Measurements from ENCODE around the gene POFUT2.

The POFUT2 gene

DNA sequence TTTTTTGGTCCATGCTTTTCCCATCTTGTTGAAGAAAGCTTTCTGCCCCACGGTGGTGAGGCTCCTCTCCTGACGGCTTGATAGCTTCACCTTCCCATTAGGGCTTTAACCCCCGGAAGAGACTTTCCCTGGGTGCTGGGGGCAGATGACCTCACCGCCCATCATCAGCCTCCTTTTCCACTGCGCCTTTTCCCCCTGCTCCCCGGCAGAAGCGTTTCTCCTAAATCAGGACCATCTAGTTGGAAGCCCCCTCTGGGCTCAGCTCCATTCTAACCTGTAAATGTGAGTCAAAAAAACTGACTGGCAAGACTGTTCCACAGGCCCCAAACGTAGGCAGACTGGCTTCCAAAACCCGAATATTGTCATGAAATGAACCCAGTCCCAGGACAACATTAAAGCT is 6.7 kb downstream of the POFUT2 start:
- 92 to 94% methylated on average over 9 of the region's 9 CpGs for WGBS, 2 experiments
- Histone ChIP-seq H3K27me3 (ENCODE audit: control insufficient read depth, insufficient read depth, low read length, poor library complexity, severe bottlenecking) (no peaks in the 10 kb centered on the region), H3K27ac (ENCODE audit: insufficient read depth, low read depth, low read length, poor library complexity, severe bottlenecking) (no peak overlapping the region), H3K4me3 (ENCODE audit: insufficient read depth, low read depth, low read length) (no peak overlapping the region), H3K4me1 (ENCODE audit: control insufficient read depth, insufficient read depth, low read length) (no peaks in the 10 kb centered on the region), H3K9me3 (ENCODE audit: control insufficient read depth, low read length) (no peaks in the 10 kb centered on the region), H3K36me3 (ENCODE audit: control insufficient read depth, insufficient read depth, low read length) (peaks cover 58% of the 10 kb centered on the region)

GRCh38 chr21:45280178-45280821 is 7.4 kb downstream of the POFUT2 start:
- no peaks in the 10 kb centered on the region for H3K9me3 ChIP-seq (ENCODE audit: control insufficient read depth, low read length)
- H3K27me3 ChIP-seq (ENCODE audit: control insufficient read depth, insufficient read depth, low read length, poor library complexity, severe bottlenecking): no peaks in the 10 kb centered on the region
- H3K27ac ChIP-seq (ENCODE audit: insufficient read depth, low read depth, low read length, poor library complexity, severe bottlenecking): no peak overlapping the region
- H3K4me3 ChIP-seq (ENCODE audit: insufficient read depth, low read depth, low read length): no peak overlapping the region
- 95 to 97% methylated on average over 28 of the region's 28 CpGs for WGBS, 2 experiments
- no peaks in the 10 kb centered on the region for H3K4me1 ChIP-seq (ENCODE audit: control insufficient read depth, insufficient read depth, low read length)
- peaks cover 62% of the 10 kb centered on the region for H3K36me3 ChIP-seq (ENCODE audit: control insufficient read depth, insufficient read depth, low read length)

- 95 to 97% methylated on average over 25 of the region's 25 CpGs for WGBS, 2 experiments
- H3K4me3 ChIP-seq (ENCODE audit: insufficient read depth, low read depth, low read length): no peak overlapping the region
- no peaks in the 10 kb centered on the region for H3K9me3 ChIP-seq (ENCODE audit: control insufficient read depth, low read length)
- H3K4me1 ChIP-seq (ENCODE audit: control insufficient read depth, insufficient read depth, low read length): no peaks in the 10 kb centered on the region
- H3K36me3 ChIP-seq (ENCODE audit: control insufficient read depth, insufficient read depth, low read length): peaks cover 62% of the 10 kb centered on the region
- H3K27ac ChIP-seq (ENCODE audit: insufficient read depth, low read depth, low read length, poor library complexity, severe bottlenecking): no peak overlapping the region
- H3K27me3 ChIP-seq (ENCODE audit: control insufficient read depth, insufficient read depth, low read length, poor library complexity, severe bottlenecking): no peaks in the 10 kb centered on the region
These were observed 8.1 kb downstream of the POFUT2 start for GRCh38 chr21:45279446-45280177.

- Histone ChIP-seq H3K4me3 (ENCODE audit: insufficient read depth, low read depth, low read length) (no peak overlapping the region), H3K36me3 (ENCODE audit: control insufficient read depth, insufficient read depth, low read length) (peaks cover 60% of the 10 kb centered on the region), H3K9me3 (ENCODE audit: control insufficient read depth, low read length) (no peaks in the 10 kb centered on the region), H3K27ac (ENCODE audit: insufficient read depth, low read depth, low read length, poor library complexity, severe bottlenecking) (no peak overlapping the region), H3K27me3 (ENCODE audit: control insufficient read depth, insufficient read depth, low read length, poor library complexity, severe bottlenecking) (no peaks in the 10 kb centered on the region), H3K4me1 (ENCODE audit: control insufficient read depth, insufficient read depth, low read length) (no peaks in the 10 kb centered on the region)
- WGBS, 2 experiments: 96 to 97% methylated on average over 26 to 27 of the region's 27 CpGs
These were observed 9.4 kb downstream of the POFUT2 start for GRCh38 chr21:45278156-45278911.

DNA sequence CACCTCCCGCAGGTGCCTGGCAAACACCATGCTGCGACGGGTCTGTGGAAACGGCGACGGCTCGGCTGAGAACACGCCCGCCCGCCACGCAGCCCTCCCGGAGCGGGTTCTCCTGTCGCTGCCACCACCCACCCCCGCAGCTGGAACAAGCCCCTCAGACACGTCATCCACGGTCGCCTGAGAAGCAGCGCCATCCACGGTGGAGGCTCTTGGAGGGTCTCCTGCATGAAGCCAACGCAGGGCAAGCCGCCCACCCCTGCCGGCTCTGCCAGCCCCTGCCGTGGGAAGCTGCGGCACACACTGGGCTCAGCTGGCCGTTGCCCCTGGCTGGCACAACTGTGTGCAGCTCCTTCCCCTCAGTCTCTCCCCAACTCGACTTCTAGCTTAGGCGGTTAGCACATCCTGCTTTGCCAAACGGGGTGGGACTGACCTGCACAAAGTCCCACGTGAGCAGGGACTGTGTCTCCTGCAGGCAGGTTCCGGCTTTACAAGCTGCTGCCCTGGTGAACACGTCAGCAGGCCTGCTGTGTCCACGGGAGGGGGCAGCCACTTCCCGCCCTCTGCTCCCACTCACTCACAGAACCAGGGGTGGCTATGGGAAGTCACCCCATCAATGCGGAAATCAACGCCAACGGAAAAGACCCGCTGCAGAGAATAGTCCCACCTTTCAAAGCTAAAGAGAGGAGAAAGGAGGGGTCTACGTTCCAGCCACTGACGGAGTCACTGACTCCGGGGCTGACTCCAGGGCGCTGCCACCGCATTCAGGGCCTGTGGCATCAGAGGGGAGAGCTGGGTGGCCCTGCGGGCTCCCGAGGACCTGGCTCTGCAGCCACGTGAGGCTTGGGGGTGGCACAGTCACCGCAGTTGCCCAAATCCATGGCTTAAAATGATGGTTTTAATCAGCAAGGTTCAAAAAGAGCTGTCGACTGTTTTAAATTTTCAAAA is 10.3 kb downstream of the POFUT2 start:
- H3K4me1 ChIP-seq (ENCODE audit: control insufficient read depth, insufficient read depth, low read length): no peaks in the 10 kb centered on the region
- no peak overlapping the region for H3K27ac ChIP-seq (ENCODE audit: insufficient read depth, low read depth, low read length, poor library complexity, severe bottlenecking)
- no peaks in the 10 kb centered on the region for H3K27me3 ChIP-seq (ENCODE audit: control insufficient read depth, insufficient read depth, low read length, poor library complexity, severe bottlenecking)
- H3K9me3 ChIP-seq (ENCODE audit: control insufficient read depth, low read length): no peaks in the 10 kb centered on the region
- WGBS, 2 experiments: 95 to 96% methylated on average over 48 of the region's 48 CpGs
- no peak overlapping the region for H3K4me3 ChIP-seq (ENCODE audit: insufficient read depth, low read depth, low read length)
- peaks cover 59% of the 10 kb centered on the region for H3K36me3 ChIP-seq (ENCODE audit: control insufficient read depth, insufficient read depth, low read length)

DNA sequence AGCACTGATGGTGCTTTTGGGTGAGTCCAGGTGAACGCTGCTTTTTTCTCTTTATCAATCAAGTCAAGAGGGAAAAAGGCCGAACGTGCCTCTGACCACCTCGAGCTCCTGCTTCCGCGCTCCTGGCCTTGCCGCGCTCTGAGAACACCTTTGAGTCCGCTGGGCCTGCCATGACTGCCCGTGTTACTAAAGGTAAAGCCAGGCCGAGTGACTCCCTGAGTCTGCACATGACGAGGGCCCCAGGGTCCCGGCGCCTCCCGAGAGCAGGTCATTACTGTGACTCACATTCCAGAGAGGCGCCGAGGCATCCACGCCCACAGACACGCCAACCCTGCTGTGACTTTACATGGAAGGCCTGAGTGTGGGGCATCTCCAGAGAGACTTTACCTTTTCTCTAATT is 11.1 kb downstream of the POFUT2 start:
- Histone ChIP-seq H3K4me3 (ENCODE audit: insufficient read depth, low read depth, low read length) (no peak overlapping the region), H3K4me1 (ENCODE audit: control insufficient read depth, insufficient read depth, low read length) (no peaks in the 10 kb centered on the region), H3K9me3 (ENCODE audit: control insufficient read depth, low read length) (no peaks in the 10 kb centered on the region), H3K27ac (ENCODE audit: insufficient read depth, low read depth, low read length, poor library complexity, severe bottlenecking) (no peak overlapping the region), H3K36me3 (ENCODE audit: control insufficient read depth, insufficient read depth, low read length) (peaks cover 57% of the 10 kb centered on the region), H3K27me3 (ENCODE audit: control insufficient read depth, insufficient read depth, low read length, poor library complexity, severe bottlenecking) (no peaks in the 10 kb centered on the region)
- WGBS, 2 experiments: 95% methylated on average over 19 of the region's 19 CpGs

DNA sequence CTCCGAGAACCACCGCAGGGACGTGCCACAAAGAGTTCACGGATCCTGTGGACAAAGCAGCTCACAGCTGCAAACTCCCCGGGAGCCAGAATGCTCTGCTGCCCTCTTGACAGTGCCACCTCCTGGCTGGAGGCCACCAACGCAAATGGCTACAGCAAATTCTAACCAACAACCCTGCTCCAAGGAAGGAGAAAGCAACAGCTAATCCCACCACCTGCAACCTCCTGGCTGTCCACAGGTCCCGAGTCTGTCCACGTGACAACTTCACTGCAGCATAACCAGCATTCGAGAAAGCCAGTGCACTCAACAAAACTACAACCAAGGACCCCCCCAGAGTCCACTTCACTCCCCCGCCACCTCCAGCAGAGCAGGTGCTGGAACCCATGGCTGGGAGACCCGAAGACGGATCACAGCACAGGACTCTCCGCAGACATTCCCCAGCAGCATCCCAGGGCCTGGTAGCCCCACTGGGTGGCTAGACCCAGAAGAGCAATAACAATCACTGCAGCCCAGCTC is 17.3 kb downstream of the POFUT2 start:
- Histone ChIP-seq H3K9me3 (ENCODE audit: control insufficient read depth, low read length) (no peaks in the 10 kb centered on the region), H3K36me3 (ENCODE audit: control insufficient read depth, insufficient read depth, low read length) (peaks cover 69% of the 10 kb centered on the region)

DNA sequence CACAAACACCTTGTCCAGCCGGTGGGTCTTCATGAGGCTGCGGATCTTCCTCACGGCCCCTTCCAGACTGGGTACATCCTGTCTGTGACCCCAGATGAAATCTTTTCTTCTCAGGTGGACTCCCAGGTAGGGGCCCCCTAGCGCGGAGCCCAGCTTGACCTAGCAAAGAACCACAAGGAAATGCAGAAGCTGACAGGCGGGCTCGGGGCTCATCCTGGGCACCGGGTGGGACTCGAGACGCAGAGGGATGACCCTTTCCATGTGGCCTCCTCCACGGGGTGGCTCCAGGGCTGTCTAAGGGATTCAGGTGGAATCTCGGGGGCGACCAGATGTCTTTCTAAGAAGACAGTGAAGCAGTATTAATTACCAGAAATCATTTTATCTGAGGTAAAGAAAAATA is 17.8 kb downstream of the POFUT2 start:
- WGBS, 2 experiments: 92% methylated on average over 13 of the region's 13 CpGs
- peaks cover 69% of the 10 kb centered on the region for H3K36me3 ChIP-seq (ENCODE audit: control insufficient read depth, insufficient read depth, low read length)
- H3K4me3 ChIP-seq (ENCODE audit: insufficient read depth, low read depth, low read length): no peak overlapping the region
- H3K27me3 ChIP-seq (ENCODE audit: control insufficient read depth, insufficient read depth, low read length, poor library complexity, severe bottlenecking): no peaks in the 10 kb centered on the region
- no peak overlapping the region for H3K27ac ChIP-seq (ENCODE audit: insufficient read depth, low read depth, low read length, poor library complexity, severe bottlenecking)
- H3K9me3 ChIP-seq (ENCODE audit: control insufficient read depth, low read length): no peaks in the 10 kb centered on the region
- H3K4me1 ChIP-seq (ENCODE audit: control insufficient read depth, insufficient read depth, low read length): no peaks in the 10 kb centered on the region

More for the DNA sequence above, 17.3 kb downstream of the POFUT2 start:
- 94 to 96% methylated on average over 13 of the region's 13 CpGs for WGBS, 2 experiments
- Histone ChIP-seq H3K4me3 (ENCODE audit: insufficient read depth, low read depth, low read length) (no peak overlapping the region), H3K27ac (ENCODE audit: insufficient read depth, low read depth, low read length, poor library complexity, severe bottlenecking) (no peak overlapping the region), H3K4me1 (ENCODE audit: control insufficient read depth, insufficient read depth, low read length) (no peaks in the 10 kb centered on the region), H3K27me3 (ENCODE audit: control insufficient read depth, insufficient read depth, low read length, poor library complexity, severe bottlenecking) (no peaks in the 10 kb centered on the region)

DNA sequence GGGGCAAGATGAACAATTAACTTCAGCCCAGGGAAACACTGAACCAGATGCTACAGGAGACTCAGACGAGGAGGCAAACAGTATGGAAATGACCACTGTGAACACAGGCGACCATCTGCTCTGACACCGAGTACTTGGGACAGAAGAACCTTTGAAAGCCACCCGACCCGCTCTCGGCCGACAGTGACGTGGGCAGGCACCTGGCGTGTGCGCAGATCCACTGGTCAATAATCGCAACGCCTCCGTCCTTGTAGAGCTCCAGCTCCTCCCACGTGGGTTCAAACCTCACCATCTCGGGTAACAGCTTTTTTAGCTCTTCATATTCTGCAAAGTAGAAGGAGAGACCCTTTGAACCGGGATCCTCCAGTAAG is 20.3 kb downstream of the POFUT2 start:
- Histone ChIP-seq H3K4me1 (ENCODE audit: control insufficient read depth, insufficient read depth, low read length) (no peaks in the 10 kb centered on the region), H3K27me3 (ENCODE audit: control insufficient read depth, insufficient read depth, low read length, poor library complexity, severe bottlenecking) (no peaks in the 10 kb centered on the region), H3K27ac (ENCODE audit: insufficient read depth, low read depth, low read length, poor library complexity, severe bottlenecking) (no peak overlapping the region), H3K36me3 (ENCODE audit: control insufficient read depth, insufficient read depth, low read length) (peaks cover 65% of the 10 kb centered on the region), H3K4me3 (ENCODE audit: insufficient read depth, low read depth, low read length) (no peak overlapping the region), H3K9me3 (ENCODE audit: control insufficient read depth, low read length) (no peaks in the 10 kb centered on the region)
- 95 to 96% methylated on average over 16 of the region's 16 CpGs for WGBS, 2 experiments

Measured in ectodermal cell (in vitro differentiated cells).